IPS-NIHi11 (cell line): Measurements from ENCODE around the gene COL25A1.
"Not testable (repeated sequence)": the region's sequence is repeated elsewhere in the genome, so short reads cannot be mapped to it uniquely, and the experiment has no call there.

Experiments
- DNase-seq: peaks from one replicate; pipeline ENCODE4 v3.0.0; 2012; ENCODE audit warnings: mixed read lengths, low spot score

Gene COL25A1

GRCh38 chr4:109121561-109121960, 180.9 kb downstream of the COL25A1 start:
- no peak for DNase-seq

- no peak for DNase-seq
Observed at GRCh38 chr4:109119852-109120251, 182.6 kb downstream of the COL25A1 start.

GRCh38 chr4:109118635-109119034, 183.8 kb downstream of the COL25A1 start:
- no peak for DNase-seq

- no peak for DNase-seq
Observed at GRCh38 chr4:109114501-109114900, 188.0 kb downstream of the COL25A1 start.

GRCh38 chr4:109113521-109113920, 188.9 kb downstream of the COL25A1 start:
- no peak for DNase-seq

GRCh38 chr4:109111031-109111430, 191.4 kb downstream of the COL25A1 start:
- DNase-seq, result no peak

GRCh38 chr4:109108215-109108614, 194.2 kb downstream of the COL25A1 start:
- DNase-seq, result not testable (repeated sequence)

- DNase-seq, result no peak
Observed at GRCh38 chr4:109094056-109094455, 208.4 kb downstream of the COL25A1 start.

- no peak for DNase-seq
Observed at GRCh38 chr4:109091727-109092409, 210.6 kb downstream of the COL25A1 start.

- DNase-seq, result no peak
Observed at GRCh38 chr4:109083911-109084310, 218.5 kb downstream of the COL25A1 start.

GRCh38 chr4:109079731-109080130, 222.7 kb downstream of the COL25A1 start:
- no peak for DNase-seq

- DNase-seq, result no peak
Observed at GRCh38 chr4:109079201-109079600, 223.3 kb downstream of the COL25A1 start.

- DNase-seq, result no peak
Observed at GRCh38 chr4:109078724-109079123, 223.7 kb downstream of the COL25A1 start.

GRCh38 chr4:109077505-109077904, 225.0 kb downstream of the COL25A1 start:
- no peak for DNase-seq

- not testable (repeated sequence) for DNase-seq
Observed at GRCh38 chr4:109076709-109077108, 225.7 kb downstream of the COL25A1 start.

- DNase-seq, result no peak
Observed at GRCh38 chr4:109075621-109076020, 226.8 kb downstream of the COL25A1 start.

GRCh38 chr4:109072595-109072994, 229.9 kb downstream of the COL25A1 start:
- DNase-seq, result no peak

GRCh38 chr4:109070677-109071076, 231.8 kb downstream of the COL25A1 start:
- DNase-seq, result not testable (repeated sequence)

- no peak for DNase-seq
Observed at GRCh38 chr4:109067508-109068235, 234.8 kb downstream of the COL25A1 start.

- DNase-seq, result no peak
Observed at GRCh38 chr4:109065006-109065405, 237.5 kb downstream of the COL25A1 start.

GRCh38 chr4:109053257-109053656, 249.2 kb downstream of the COL25A1 start:
- DNase-seq, result no peak

- DNase-seq, result no peak
Observed at GRCh38 chr4:109052821-109053220, 249.6 kb downstream of the COL25A1 start.

- no peak for DNase-seq
Observed at GRCh38 chr4:109051054-109051453, 251.4 kb downstream of the COL25A1 start.

- DNase-seq, result no peak
Observed at GRCh38 chr4:109049926-109050325, 252.5 kb downstream of the COL25A1 start.
